WTC11 (cell line): ENCODE measurements around the gene ACSF3. TPM values are rescaled to one million over a fixed set of nuclear protein-coding genes. Genes with fewer than 3 reads are reported as not detected.
A peak's percentile ranks its signal among the peaks of the same experiment; 100 is the strongest.

Experiments
- ATAC-seq: fragments of 200-7000 bp; cut with Tn5 transposase; 2 replicates; pipeline ENCODE4 v1.10.0; 2021; ENCODE audit warnings: mild to moderate bottlenecking, moderate library complexity
- CTCF ChIA-PET: fragments of 300-600 bp; sonication (Branson Sonifier 250); formaldehyde crosslinking; loops from one replicate; lab custom pipeline; 2021; ENCODE audit warnings: antibody characterized with exemption; lab: Charles Lee
- POLR2A ChIA-PET: fragments of 350-600 bp; sonication (Branson Sonifier 250); formaldehyde crosslinking; loops from one replicate; lab custom pipeline; 2021; ENCODE audit warnings: antibody characterized with exemption; lab: Charles Lee
- DNase-seq: peaks from one replicate; pipeline ENCODE4 v3.0.0; 2021; ENCODE audit warnings: low spot score
- H3K27ac Mint-ChIP-seq: 2 replicates; pipeline ENCODE4 v1.8.0; 2021; ENCODE audit warnings: mixed read lengths
- H3K27me3 Mint-ChIP-seq: 2 replicates; pipeline ENCODE4 v1.8.0; 2021; ENCODE audit warnings: low read depth, mild to moderate bottlenecking, moderate library complexity, mixed read lengths
- H3K36me3 Mint-ChIP-seq: 2 replicates; pipeline ENCODE4 v1.8.0; 2021; ENCODE audit warnings: mixed read lengths
- H3K4me1 Mint-ChIP-seq: 2 replicates; pipeline ENCODE4 v1.8.0; 2022; ENCODE audit warnings: mixed read lengths
- H3K4me3 Mint-ChIP-seq: 2 replicates; pipeline ENCODE4 v1.8.0; 2021; ENCODE audit warnings: mild to moderate bottlenecking, moderate library complexity, mixed read lengths
- H3K9me3 Mint-ChIP-seq: 2 replicates; pipeline ENCODE4 v1.8.0; 2021; ENCODE audit warnings: mixed read lengths
- CREB1 ChIP-seq: sonication (generic); formaldehyde crosslinking; IDR thresholded peaks from 2 replicates; pipeline ENCODE4 v1.8.0; 2023; ENCODE audit warnings: mild to moderate bottlenecking, missing genetic modification reagents
- ETV6 ChIP-seq: sonication (generic); formaldehyde crosslinking; IDR thresholded peaks from 2 replicates; pipeline ENCODE4 v1.8.1; 2022; ENCODE audit warnings: mild to moderate bottlenecking, missing genetic modification reagents
- GABPB1 ChIP-seq: sonication (generic); formaldehyde crosslinking; IDR thresholded peaks from 2 replicates; pipeline ENCODE4 v1.8.1; 2023; ENCODE audit warnings: mild to moderate bottlenecking, missing genetic modification reagents
- GTF2I ChIP-seq: fragments of 250-450 bp; sonication (Bioruptor Pico); conservative IDR thresholded peaks from 2 replicates; pipeline ENCODE4 v1.4.0; 2021; ENCODE audit warnings: mild to moderate bottlenecking
- KAT7 ChIP-seq: sonication (generic); formaldehyde crosslinking; IDR thresholded peaks from 2 replicates; pipeline ENCODE4 v1.8.1; 2023; ENCODE audit warnings: missing genetic modification reagents, mild to moderate bottlenecking, borderline replicate concordance
- NFATC4 ChIP-seq: fragments of 250-450 bp; sonication (Bioruptor Pico); IDR thresholded peaks from 2 replicates; pipeline ENCODE4 v1.9.0; 2021; ENCODE audit warnings: mild to moderate bottlenecking
- RELA ChIP-seq: sonication (generic); formaldehyde crosslinking; IDR thresholded peaks from 2 replicates; pipeline ENCODE4 v1.8.1; 2022; ENCODE audit warnings: missing genetic modification reagents, mild to moderate bottlenecking, borderline replicate concordance
- SMAD3 ChIP-seq: sonication (generic); formaldehyde crosslinking; IDR thresholded peaks from 2 replicates; pipeline ENCODE4 v1.8.0; 2022; ENCODE audit warnings: missing genetic modification reagents, mild to moderate bottlenecking, borderline replicate concordance
- SMAD4 ChIP-seq: sonication (generic); formaldehyde crosslinking; IDR thresholded peaks from 2 replicates; pipeline ENCODE4 v1.8.0; 2022; ENCODE audit warnings: mild to moderate bottlenecking, missing genetic modification reagents
- TCF7 ChIP-seq: sonication (generic); formaldehyde crosslinking; IDR thresholded peaks from 2 replicates; pipeline ENCODE4 v1.8.0; 2022; ENCODE audit warnings: mild to moderate bottlenecking, low read depth, missing genetic modification reagents, moderate library complexity
- ZBTB21 ChIP-seq: sonication (generic); formaldehyde crosslinking; IDR thresholded peaks from 2 replicates; pipeline ENCODE4 v1.8.1; 2023; ENCODE audit warnings: mild to moderate bottlenecking, missing genetic modification reagents, borderline replicate concordance
- ZNF317 ChIP-seq: sonication (generic); formaldehyde crosslinking; IDR thresholded peaks from 2 replicates; pipeline ENCODE4 v1.8.1; 2023; ENCODE audit warnings: low read depth, mild to moderate bottlenecking, moderate library complexity, missing genetic modification reagents, borderline replicate concordance
- ZNF396 ChIP-seq: fragments of 250-450 bp; sonication (Bioruptor Pico); IDR thresholded peaks from 2 replicates; pipeline ENCODE4 v1.8.0; 2021; ENCODE audit warnings: mild to moderate bottlenecking, moderate library complexity, borderline replicate concordance
- ZNF416 ChIP-seq: fragments of 250-450 bp; sonication (Bioruptor Pico); IDR thresholded peaks from 2 replicates; pipeline ENCODE4 v1.9.0; 2021; ENCODE audit warnings: mild to moderate bottlenecking, inconsistent platforms
- total RNA-seq: library from RNA; stranded (reverse); gene quantifications from 3 replicates; pipeline ENCODE4 v1.2.3, GENCODE V29; 2021
- TF ChIP-seq, protein P1 (sequence below): fragments of 250-450 bp; sonication (Bioruptor Pico); IDR thresholded peaks from 2 replicates; pipeline ENCODE4 v1.9.0; 2021; ENCODE audit warnings: mild to moderate bottlenecking
- TF ChIP-seq, protein P2 (sequence below): sonication (generic); formaldehyde crosslinking; IDR thresholded peaks from 2 replicates; pipeline ENCODE4 v1.8.0; 2022; ENCODE audit warnings: mild to moderate bottlenecking, missing genetic modification reagents
- TF ChIP-seq, protein P3 (sequence below): sonication (generic); formaldehyde crosslinking; IDR thresholded peaks from 2 replicates; pipeline ENCODE4 v1.8.0; 2022; ENCODE audit warnings: mild to moderate bottlenecking, missing genetic modification reagents
- TF ChIP-seq, protein P4 (sequence below): sonication (generic); formaldehyde crosslinking; IDR thresholded peaks from 2 replicates; pipeline ENCODE4 v1.8.1; 2022; ENCODE audit warnings: low read depth, mild to moderate bottlenecking, moderate library complexity, missing genetic modification reagents, borderline replicate concordance
- TF ChIP-seq, protein P5 (sequence below): sonication (generic); formaldehyde crosslinking; IDR thresholded peaks from 2 replicates; pipeline ENCODE4 v1.8.1; 2023; ENCODE audit warnings: mild to moderate bottlenecking, missing genetic modification reagents, moderate library complexity
- TF ChIP-seq, protein P6 (sequence below): sonication (generic); formaldehyde crosslinking; IDR thresholded peaks from 2 replicates; pipeline ENCODE4 v1.8.0; 2022; ENCODE audit warnings: mild to moderate bottlenecking, missing genetic modification reagents
- TF ChIP-seq, protein P7 (sequence below): sonication (generic); formaldehyde crosslinking; IDR thresholded peaks from 2 replicates; pipeline ENCODE4 v1.8.0; 2023; ENCODE audit warnings: missing genetic modification reagents, mild to moderate bottlenecking, borderline replicate concordance

The ACSF3 gene
- total RNA-seq, 1 experiment from 2014 or later = 22.9 TPM

DNA sequence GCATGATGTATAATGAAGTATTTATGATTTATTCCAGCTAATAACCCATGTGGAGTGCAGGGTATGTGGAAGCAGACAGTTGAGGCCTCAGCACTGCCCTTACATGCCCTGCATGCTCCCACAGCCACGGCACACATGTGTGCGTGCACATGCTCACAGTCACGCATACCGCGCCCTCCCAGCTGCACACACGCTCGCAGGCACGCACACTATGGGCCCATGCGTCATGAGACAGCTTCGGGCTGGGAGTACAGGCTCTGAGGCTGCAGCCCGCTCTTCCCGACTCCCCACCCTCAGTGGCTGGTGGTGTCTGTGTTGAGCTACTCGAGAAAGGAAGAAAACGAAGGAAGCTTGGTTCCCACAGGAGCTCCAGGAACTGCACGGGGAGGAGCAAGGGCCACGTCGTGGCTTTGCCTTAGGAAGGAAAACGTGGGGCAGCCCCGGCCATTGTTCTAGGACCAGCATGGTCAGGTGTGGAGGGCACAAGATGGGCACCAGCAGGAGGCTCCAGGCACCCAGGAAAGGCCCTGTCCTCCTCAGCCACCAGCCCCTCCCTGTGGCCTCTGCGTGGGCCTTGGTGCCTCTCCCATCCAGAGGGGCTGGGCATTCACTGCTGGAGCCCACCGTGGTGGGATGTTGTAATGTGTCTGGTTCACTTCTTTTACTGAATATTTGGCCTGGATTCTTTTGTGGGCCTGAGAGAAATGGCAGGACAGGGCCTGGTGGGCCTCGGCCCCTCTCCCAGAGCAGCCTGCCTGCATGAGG, 50.4 kb downstream of the ACSF3 start:
- H3K9me3 Mint-ChIP-seq = peaks cover 14% of the 10 kb centered on the region
- H3K4me3 Mint-ChIP-seq = no peak overlapping the region
- DNase-seq = no peak
- peak overlapping the region; percentile 52; the same call in 1 of the 2 replicates for H3K27ac Mint-ChIP-seq
- ChIA-PET POLR2A (no interaction called here), CTCF (interaction anchor here (0.6 kb wide), 1 partner anchor 342 kb away, joined by 3 read pairs; no protein-coding TSS in a partner anchor)
- H3K36me3 Mint-ChIP-seq = peaks cover 27% of the 10 kb centered on the region
- TF ChIP-seq NFATC4 (CRISPR knock-in tag) = no peak
- TF ChIP-seq GTF2I = no peak
- TF ChIP-seq TCF7 (CRISPR knock-in tag) = no peak
- no peak for TF ChIP-seq RELA (CRISPR knock-in tag)
- TF ChIP-seq, protein P1, sequence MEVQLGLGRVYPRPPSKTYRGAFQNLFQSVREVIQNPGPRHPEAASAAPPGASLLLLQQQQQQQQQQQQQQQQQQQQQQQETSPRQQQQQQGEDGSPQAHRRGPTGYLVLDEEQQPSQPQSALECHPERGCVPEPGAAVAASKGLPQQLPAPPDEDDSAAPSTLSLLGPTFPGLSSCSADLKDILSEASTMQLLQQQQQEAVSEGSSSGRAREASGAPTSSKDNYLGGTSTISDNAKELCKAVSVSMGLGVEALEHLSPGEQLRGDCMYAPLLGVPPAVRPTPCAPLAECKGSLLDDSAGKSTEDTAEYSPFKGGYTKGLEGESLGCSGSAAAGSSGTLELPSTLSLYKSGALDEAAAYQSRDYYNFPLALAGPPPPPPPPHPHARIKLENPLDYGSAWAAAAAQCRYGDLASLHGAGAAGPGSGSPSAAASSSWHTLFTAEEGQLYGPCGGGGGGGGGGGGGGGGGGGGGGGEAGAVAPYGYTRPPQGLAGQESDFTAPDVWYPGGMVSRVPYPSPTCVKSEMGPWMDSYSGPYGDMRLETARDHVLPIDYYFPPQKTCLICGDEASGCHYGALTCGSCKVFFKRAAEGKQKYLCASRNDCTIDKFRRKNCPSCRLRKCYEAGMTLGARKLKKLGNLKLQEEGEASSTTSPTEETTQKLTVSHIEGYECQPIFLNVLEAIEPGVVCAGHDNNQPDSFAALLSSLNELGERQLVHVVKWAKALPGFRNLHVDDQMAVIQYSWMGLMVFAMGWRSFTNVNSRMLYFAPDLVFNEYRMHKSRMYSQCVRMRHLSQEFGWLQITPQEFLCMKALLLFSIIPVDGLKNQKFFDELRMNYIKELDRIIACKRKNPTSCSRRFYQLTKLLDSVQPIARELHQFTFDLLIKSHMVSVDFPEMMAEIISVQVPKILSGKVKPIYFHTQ (CRISPR knock-in tag) = no peak
- TF ChIP-seq, protein P2, sequence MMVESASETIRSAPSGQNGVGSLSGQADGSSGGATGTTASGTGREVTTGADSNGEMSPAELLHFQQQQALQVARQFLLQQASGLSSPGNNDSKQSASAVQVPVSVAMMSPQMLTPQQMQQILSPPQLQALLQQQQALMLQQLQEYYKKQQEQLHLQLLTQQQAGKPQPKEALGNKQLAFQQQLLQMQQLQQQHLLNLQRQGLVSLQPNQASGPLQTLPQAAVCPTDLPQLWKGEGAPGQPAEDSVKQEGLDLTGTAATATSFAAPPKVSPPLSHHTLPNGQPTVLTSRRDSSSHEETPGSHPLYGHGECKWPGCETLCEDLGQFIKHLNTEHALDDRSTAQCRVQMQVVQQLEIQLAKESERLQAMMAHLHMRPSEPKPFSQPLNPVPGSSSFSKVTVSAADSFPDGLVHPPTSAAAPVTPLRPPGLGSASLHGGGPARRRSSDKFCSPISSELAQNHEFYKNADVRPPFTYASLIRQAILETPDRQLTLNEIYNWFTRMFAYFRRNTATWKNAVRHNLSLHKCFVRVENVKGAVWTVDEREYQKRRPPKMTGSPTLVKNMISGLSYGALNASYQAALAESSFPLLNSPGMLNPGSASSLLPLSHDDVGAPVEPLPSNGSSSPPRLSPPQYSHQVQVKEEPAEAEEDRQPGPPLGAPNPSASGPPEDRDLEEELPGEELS (CRISPR knock-in tag) = no peak
- TF ChIP-seq, protein P3, sequence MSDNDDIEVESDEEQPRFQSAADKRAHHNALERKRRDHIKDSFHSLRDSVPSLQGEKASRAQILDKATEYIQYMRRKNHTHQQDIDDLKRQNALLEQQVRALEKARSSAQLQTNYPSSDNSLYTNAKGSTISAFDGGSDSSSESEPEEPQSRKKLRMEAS (CRISPR knock-in tag) = no peak
- TF ChIP-seq, protein P4, sequence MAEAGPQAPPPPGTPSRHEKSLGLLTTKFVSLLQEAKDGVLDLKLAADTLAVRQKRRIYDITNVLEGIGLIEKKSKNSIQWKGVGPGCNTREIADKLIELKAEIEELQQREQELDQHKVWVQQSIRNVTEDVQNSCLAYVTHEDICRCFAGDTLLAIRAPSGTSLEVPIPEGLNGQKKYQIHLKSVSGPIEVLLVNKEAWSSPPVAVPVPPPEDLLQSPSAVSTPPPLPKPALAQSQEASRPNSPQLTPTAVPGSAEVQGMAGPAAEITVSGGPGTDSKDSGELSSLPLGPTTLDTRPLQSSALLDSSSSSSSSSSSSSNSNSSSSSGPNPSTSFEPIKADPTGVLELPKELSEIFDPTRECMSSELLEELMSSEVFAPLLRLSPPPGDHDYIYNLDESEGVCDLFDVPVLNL = no peak
- TF ChIP-seq, protein P5, sequence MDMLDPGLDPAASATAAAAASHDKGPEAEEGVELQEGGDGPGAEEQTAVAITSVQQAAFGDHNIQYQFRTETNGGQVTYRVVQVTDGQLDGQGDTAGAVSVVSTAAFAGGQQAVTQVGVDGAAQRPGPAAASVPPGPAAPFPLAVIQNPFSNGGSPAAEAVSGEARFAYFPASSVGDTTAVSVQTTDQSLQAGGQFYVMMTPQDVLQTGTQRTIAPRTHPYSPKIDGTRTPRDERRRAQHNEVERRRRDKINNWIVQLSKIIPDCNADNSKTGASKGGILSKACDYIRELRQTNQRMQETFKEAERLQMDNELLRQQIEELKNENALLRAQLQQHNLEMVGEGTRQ (CRISPR knock-in tag) = no peak
- ATAC-seq = no peak
- H3K27me3 Mint-ChIP-seq = no peaks in the 10 kb centered on the region
- H3K4me1 Mint-ChIP-seq = no peaks in the 10 kb centered on the region

DNA sequence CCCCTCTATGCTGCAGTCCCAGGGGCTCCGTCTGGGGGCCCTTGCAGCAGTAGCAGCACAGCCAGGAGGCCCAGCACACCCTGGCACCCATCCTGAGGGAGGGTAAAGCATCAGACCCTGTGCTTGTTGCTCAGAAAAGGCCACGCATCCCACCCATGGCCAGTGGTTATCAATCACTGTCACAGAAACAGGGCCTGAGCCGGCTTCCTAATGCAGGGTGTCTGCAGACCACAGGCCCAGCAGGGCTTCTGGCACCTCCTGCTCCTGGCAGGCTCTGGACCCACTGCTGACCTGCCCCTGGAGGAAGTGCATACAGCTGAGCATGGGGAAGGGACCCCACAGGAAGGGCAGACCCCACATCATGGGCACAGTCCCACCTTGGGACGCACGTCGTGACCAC, 51.0 kb downstream of the ACSF3 start:
- ATAC-seq = no peak
- peaks cover 20% of the 10 kb centered on the region for H3K9me3 Mint-ChIP-seq
- TF ChIP-seq, protein P6, sequence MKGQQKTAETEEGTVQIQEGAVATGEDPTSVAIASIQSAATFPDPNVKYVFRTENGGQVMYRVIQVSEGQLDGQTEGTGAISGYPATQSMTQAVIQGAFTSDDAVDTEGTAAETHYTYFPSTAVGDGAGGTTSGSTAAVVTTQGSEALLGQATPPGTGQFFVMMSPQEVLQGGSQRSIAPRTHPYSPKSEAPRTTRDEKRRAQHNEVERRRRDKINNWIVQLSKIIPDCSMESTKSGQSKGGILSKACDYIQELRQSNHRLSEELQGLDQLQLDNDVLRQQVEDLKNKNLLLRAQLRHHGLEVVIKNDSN (CRISPR knock-in tag) = no peak
- no peak for TF ChIP-seq GABPB1 (CRISPR knock-in tag)
- no peak for TF ChIP-seq CREB1 (CRISPR knock-in tag)
- TF ChIP-seq SMAD3 (CRISPR knock-in tag) = no peak
- no peak for TF ChIP-seq KAT7 (CRISPR knock-in tag)
- TF ChIP-seq ZNF416 (CRISPR knock-in tag) = no peak
- no peak for TF ChIP-seq ZBTB21 (CRISPR knock-in tag)
- TF ChIP-seq ETV6 = no peak
- TF ChIP-seq, protein P4 = no peak
- TF ChIP-seq ZNF317 (CRISPR knock-in tag) = no peak
- TF ChIP-seq, protein P7, sequence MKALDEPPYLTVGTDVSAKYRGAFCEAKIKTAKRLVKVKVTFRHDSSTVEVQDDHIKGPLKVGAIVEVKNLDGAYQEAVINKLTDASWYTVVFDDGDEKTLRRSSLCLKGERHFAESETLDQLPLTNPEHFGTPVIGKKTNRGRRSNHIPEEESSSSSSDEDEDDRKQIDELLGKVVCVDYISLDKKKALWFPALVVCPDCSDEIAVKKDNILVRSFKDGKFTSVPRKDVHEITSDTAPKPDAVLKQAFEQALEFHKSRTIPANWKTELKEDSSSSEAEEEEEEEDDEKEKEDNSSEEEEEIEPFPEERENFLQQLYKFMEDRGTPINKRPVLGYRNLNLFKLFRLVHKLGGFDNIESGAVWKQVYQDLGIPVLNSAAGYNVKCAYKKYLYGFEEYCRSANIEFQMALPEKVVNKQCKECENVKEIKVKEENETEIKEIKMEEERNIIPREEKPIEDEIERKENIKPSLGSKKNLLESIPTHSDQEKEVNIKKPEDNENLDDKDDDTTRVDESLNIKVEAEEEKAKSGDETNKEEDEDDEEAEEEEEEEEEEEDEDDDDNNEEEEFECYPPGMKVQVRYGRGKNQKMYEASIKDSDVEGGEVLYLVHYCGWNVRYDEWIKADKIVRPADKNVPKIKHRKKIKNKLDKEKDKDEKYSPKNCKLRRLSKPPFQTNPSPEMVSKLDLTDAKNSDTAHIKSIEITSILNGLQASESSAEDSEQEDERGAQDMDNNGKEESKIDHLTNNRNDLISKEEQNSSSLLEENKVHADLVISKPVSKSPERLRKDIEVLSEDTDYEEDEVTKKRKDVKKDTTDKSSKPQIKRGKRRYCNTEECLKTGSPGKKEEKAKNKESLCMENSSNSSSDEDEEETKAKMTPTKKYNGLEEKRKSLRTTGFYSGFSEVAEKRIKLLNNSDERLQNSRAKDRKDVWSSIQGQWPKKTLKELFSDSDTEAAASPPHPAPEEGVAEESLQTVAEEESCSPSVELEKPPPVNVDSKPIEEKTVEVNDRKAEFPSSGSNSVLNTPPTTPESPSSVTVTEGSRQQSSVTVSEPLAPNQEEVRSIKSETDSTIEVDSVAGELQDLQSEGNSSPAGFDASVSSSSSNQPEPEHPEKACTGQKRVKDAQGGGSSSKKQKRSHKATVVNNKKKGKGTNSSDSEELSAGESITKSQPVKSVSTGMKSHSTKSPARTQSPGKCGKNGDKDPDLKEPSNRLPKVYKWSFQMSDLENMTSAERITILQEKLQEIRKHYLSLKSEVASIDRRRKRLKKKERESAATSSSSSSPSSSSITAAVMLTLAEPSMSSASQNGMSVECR (CRISPR knock-in tag) = no peak
- no peak for TF ChIP-seq SMAD4 (CRISPR knock-in tag)
- no peak for TF ChIP-seq ZNF396 (CRISPR knock-in tag)

More for the DNA sequence above, 51.0 kb downstream of the ACSF3 start:
- H3K36me3 Mint-ChIP-seq = peaks cover 32% of the 10 kb centered on the region
- CTCF ChIA-PET = no interaction called here
- POLR2A ChIA-PET = no interaction called here
- no peaks in the 10 kb centered on the region for H3K4me1 Mint-ChIP-seq
- no peak overlapping the region for H3K27ac Mint-ChIP-seq
- no peak for DNase-seq
- no peaks in the 10 kb centered on the region for H3K27me3 Mint-ChIP-seq
- no peak overlapping the region for H3K4me3 Mint-ChIP-seq
